ENCODE measurements around the gene SLC1A3.

The SLC1A3 gene

GRCh38 chr5:36735891-36736290 lies 129.5 kb downstream of the SLC1A3 start:
- no peaks in the 10 kb centered on the region for H4K20me1 ChIP-seq (ENCODE audit: insufficient read depth, low read length)
- H3K9me3 ChIP-seq (ENCODE audit: insufficient read depth, low read length) = no peaks in the 10 kb centered on the region
- H3K27ac ChIP-seq (ENCODE audit: low read length) = no peak overlapping the region
- H3K79me2 ChIP-seq (ENCODE audit: low read length) = no peaks in the 10 kb centered on the region
- no peak overlapping the region for H3K9ac ChIP-seq (ENCODE audit: low read length)
- peaks cover 3% of the 10 kb centered on the region for H3K4me1 ChIP-seq (ENCODE audit: low read length)
- H2AFZ ChIP-seq (ENCODE audit: low read depth, low read length) = no peak overlapping the region
- H3K36me3 ChIP-seq (replicated peaks; ENCODE audit: low read depth, low read length) = no peaks in the 10 kb centered on the region
- TF ChIP-seq CTCF (IDR thresholded peaks at IDR 0.05; ENCODE audit: low read depth, low read length) (no peak), EZH2phosphoT487 (IDR thresholded peaks at IDR 0.05; ENCODE audit: low read depth) (no peak)
- H3K4me3 ChIP-seq (ENCODE audit: low read length) = no peak overlapping the region
- H3K27me3 ChIP-seq (ENCODE audit: low read depth, low read length) = no peaks in the 10 kb centered on the region
- no peak overlapping the region for H3K4me2 ChIP-seq (ENCODE audit: low read length)

Measured in OCI-LY3 (cell line).